ENCODE measurements around the gene TRAPPC3L. TPM values are rescaled to one million over a fixed set of nuclear protein-coding genes. Genes with fewer than 3 reads are reported as not detected.

Gene TRAPPC3L
- total and polyA plus RNA-seq, 9 of the 15 experiments (the other 6 are each of a cell fraction or from before 2014, with no cell fraction given) = not detected

GRCh38 chr6:116451916-116452315 is 93.6 kb downstream of the TRAPPC3L start (continued):
- TF ChIP-seq FIP1L1 (IDR thresholded peaks at IDR 0.05; ENCODE audit: low read depth, low read length, poor library complexity, severe bottlenecking) = no peak
- TF ChIP-seq PRMT5 (CRISPR knock-in tag; IDR thresholded peaks at IDR 0.05) = no peak

GRCh38 chr6:116450769-116451740 is 94.4 kb downstream of the TRAPPC3L start:
- peak; percentile 77 for ATAC-seq
- Histone ChIP-seq H3K4me3 (no peak overlapping the region), H3K9me1 (ENCODE audit: control insufficient read depth, insufficient read depth, low read length) (no peaks in the 10 kb centered on the region), H3K9me3 (replicated peaks; ENCODE audit: control insufficient read depth, insufficient read depth, low read depth, low read length) (no peaks in the 10 kb centered on the region), H3K9ac (ENCODE audit: insufficient read depth in 1 of 2, low read depth in 2 of 2, low read length in 2 of 2) (no peak overlapping the region), H3K36me3 (ENCODE audit: control insufficient read depth, insufficient read depth, low read length) (no peaks in the 10 kb centered on the region), H3K4me2 (ENCODE audit: insufficient read depth, low read length) (peak overlapping the region; percentile 7; the same call in 1 of the 2 replicates), H3K79me2 (ENCODE audit: control insufficient read depth, insufficient read depth, low read length) (no peaks in the 10 kb centered on the region), H3K27me3 (ENCODE audit: control insufficient read depth in 2 of 2, insufficient read depth in 2 of 2, low read length in 2 of 2) (no peaks in the 10 kb centered on the region), H4K20me1 (replicated peaks; ENCODE audit: control insufficient read depth, insufficient read depth, low read length) (no peaks in the 10 kb centered on the region), H3K4me1 (replicated peaks in 1 of 2; ENCODE audit: control insufficient read depth in 2 of 2, insufficient read depth in 2 of 2, low read length in 2 of 2) (peaks cover 0 to 7% of the 10 kb centered on the region in 2 experiments; a peak in 2 of 5 replicates), H2AFZ (ENCODE audit: low read depth, low read length) (peak overlapping the region; percentile 75), H3K27ac (ENCODE audit: extremely low read depth, low read depth, low read length) (no peak overlapping the region)
- intact Hi-C loops (cut with micrococcal nuclease) (no loop called here), in situ Hi-C loops (cut with MboI) (no loop called here)
- no peak for FAIRE-seq
- CTCF ChIA-PET (ENCODE audit: low intra/inter-chr PET ratio) = no interaction called here
- no TSS peak for BruUV-seq (replicated peaks)
- POLR2A ChIA-PET = interaction anchor here (0.6 to 1.3 kb wide), 3 partner anchors 11 to 180 kb away, joined by 3 to 4 read pairs (median 4); no protein-coding TSS in a partner anchor
- 7% methylated on average over 9 of the region's 9 CpGs for WGBS (ENCODE audit: insufficient coverage, low coverage, missing lambda C conversion rate)
- DNase-seq (ENCODE audit: extremely low read depth in 1 of 4, low spot score in 3 of 4) = peak in 1 of 4 experiments; percentile 17
- TF ChIP-seq MBD1 (CRISPR knock-in tag; IDR thresholded peaks at IDR 0.05) = no peak
- TF ChIP-seq ZBTB5 (IDR thresholded peaks at IDR 0.05) = no peak
- TF ChIP-seq POLR2B (IDR thresholded peaks at IDR 0.05; ENCODE audit: low read depth, partially characterized antibody) = no peak
- no peak for TF ChIP-seq NELFE (IDR thresholded peaks at IDR 0.05; ENCODE audit: insufficient read depth, insufficient read length)
- peak in 1 of 2 experiments; percentile 58; a peak in 2 of 4 replicates for TF ChIP-seq MLLT1 (IDR thresholded peaks at IDR 0.05)
- TF ChIP-seq E2F8 (IDR thresholded peaks at IDR 0.05; ENCODE audit: low read depth, partially characterized antibody) = no peak
- TF ChIP-seq NFIC (IDR thresholded peaks at IDR 0.05) = 0 out of 2 replicates have a peak, but pooled peaks have one; percentile 29
- TF ChIP-seq FOXA3 (CRISPR knock-in tag; conservative IDR thresholded peaks at IDR 0.05 in 1 of 2, IDR thresholded peaks at IDR 0.05 in 1 of 2) = peak in 1 of 2 experiments; percentile 91; a peak in 2 of 4 replicates
